ENCODE results near the gene L2HGDH. TPM values are rescaled to one million over a fixed set of nuclear protein-coding genes. Genes with fewer than 3 reads are reported as not detected.

L2HGDH gene
- total and polyA plus RNA-seq, 9 donors: 5.0 to 7.4 (median 6.5) TPM

GRCh38 chr14:50353126-50353525, 41.1 kb upstream of the L2HGDH start:
- no peaks in the 10 kb centered on the region for H3K4me1 ChIP-seq (ENCODE audit: control insufficient read depth, insufficient read depth, low read length)
- no peak overlapping the region for H3K4me3 ChIP-seq (ENCODE audit: low read length)
- H3K36me3 ChIP-seq (ENCODE audit: control insufficient read depth, insufficient read depth, low read length): peaks cover 6% of the 10 kb centered on the region
- no CpG with 5 or more reads among the region's 4 CpGs for WGBS (ENCODE audit: insufficient coverage)
- no peak overlapping the region for H3K27ac ChIP-seq (ENCODE audit: low read length)
- no peaks in the 10 kb centered on the region for H3K9me3 ChIP-seq (replicated peaks; ENCODE audit: control insufficient read depth, low read depth, low read length)
- peak; percentile 41 for DNase-seq
- H3K27me3 ChIP-seq (ENCODE audit: control insufficient read depth, insufficient read depth, low read length): no peaks in the 10 kb centered on the region

- H3K4me1 ChIP-seq (ENCODE audit: control insufficient read depth, insufficient read depth, low read length): peaks cover 2% of the 10 kb centered on the region
- DNase-seq: peak; percentile 48
- H3K4me3 ChIP-seq (ENCODE audit: low read length): no peak overlapping the region
- H3K27ac ChIP-seq (ENCODE audit: low read length): no peak overlapping the region
- no peaks in the 10 kb centered on the region for H3K9me3 ChIP-seq (replicated peaks; ENCODE audit: control insufficient read depth, low read depth, low read length)
- no peaks in the 10 kb centered on the region for H3K27me3 ChIP-seq (ENCODE audit: control insufficient read depth, insufficient read depth, low read length)
- 37% methylated on average over 2 of the region's 4 CpGs for WGBS (ENCODE audit: insufficient coverage)
- peaks cover 6% of the 10 kb centered on the region for H3K36me3 ChIP-seq (ENCODE audit: control insufficient read depth, insufficient read depth, low read length)
These were observed 40.6 kb upstream of the L2HGDH start for GRCh38 chr14:50352584-50352983.

GRCh38 chr14:50350975-50351374, 38.9 kb upstream of the L2HGDH start:
- Histone ChIP-seq H3K36me3 (ENCODE audit: control insufficient read depth, insufficient read depth, low read length) (no peaks in the 10 kb centered on the region), H3K4me1 (ENCODE audit: control insufficient read depth, insufficient read depth, low read length) (peaks cover 4% of the 10 kb centered on the region), H3K27me3 (ENCODE audit: control insufficient read depth, insufficient read depth, low read length) (no peaks in the 10 kb centered on the region), H3K27ac (ENCODE audit: low read length) (no peak overlapping the region), H3K4me3 (ENCODE audit: low read length) (no peak overlapping the region), H3K9me3 (replicated peaks; ENCODE audit: control insufficient read depth, low read depth, low read length) (no peaks in the 10 kb centered on the region)
- DNase-seq: no peak
- WGBS (ENCODE audit: insufficient coverage): 72% methylated on average over 2 of the region's 2 CpGs

GRCh38 chr14:50348933-50349332, 36.9 kb upstream of the L2HGDH start:
- no peaks in the 10 kb centered on the region for H3K36me3 ChIP-seq (ENCODE audit: control insufficient read depth, insufficient read depth, low read length)
- no peaks in the 10 kb centered on the region for H3K27me3 ChIP-seq (ENCODE audit: control insufficient read depth, insufficient read depth, low read length)
- no peak overlapping the region for H3K4me3 ChIP-seq (ENCODE audit: low read length)
- DNase-seq: no peak
- H3K9me3 ChIP-seq (replicated peaks; ENCODE audit: control insufficient read depth, low read depth, low read length): no peaks in the 10 kb centered on the region
- peaks cover 6% of the 10 kb centered on the region for H3K4me1 ChIP-seq (ENCODE audit: control insufficient read depth, insufficient read depth, low read length)
- no peak overlapping the region for H3K27ac ChIP-seq (ENCODE audit: low read length)

- peaks cover 11% of the 10 kb centered on the region for H3K4me1 ChIP-seq (ENCODE audit: control insufficient read depth, insufficient read depth, low read length)
- WGBS (ENCODE audit: insufficient coverage): no CpG with 5 or more reads among the region's 1 CpG
- H3K27me3 ChIP-seq (ENCODE audit: control insufficient read depth, insufficient read depth, low read length): no peaks in the 10 kb centered on the region
- H3K9me3 ChIP-seq (replicated peaks; ENCODE audit: control insufficient read depth, low read depth, low read length): no peaks in the 10 kb centered on the region
- H3K36me3 ChIP-seq (ENCODE audit: control insufficient read depth, insufficient read depth, low read length): no peaks in the 10 kb centered on the region
- no peak overlapping the region for H3K27ac ChIP-seq (ENCODE audit: low read length)
- H3K4me3 ChIP-seq (ENCODE audit: low read length): no peak overlapping the region
- DNase-seq: no peak
These were observed 35.5 kb upstream of the L2HGDH start for GRCh38 chr14:50347521-50347920.

GRCh38 chr14:50345846-50346422, 33.9 kb upstream of the L2HGDH start:
- H3K4me1 ChIP-seq (ENCODE audit: control insufficient read depth, insufficient read depth, low read length): peaks cover 12% of the 10 kb centered on the region
- no peak overlapping the region for H3K4me3 ChIP-seq (ENCODE audit: low read length)
- H3K27me3 ChIP-seq (ENCODE audit: control insufficient read depth, insufficient read depth, low read length): no peaks in the 10 kb centered on the region
- no peaks in the 10 kb centered on the region for H3K9me3 ChIP-seq (replicated peaks; ENCODE audit: control insufficient read depth, low read depth, low read length)
- H3K36me3 ChIP-seq (ENCODE audit: control insufficient read depth, insufficient read depth, low read length): no peaks in the 10 kb centered on the region
- peak overlapping the region; percentile 22 for H3K27ac ChIP-seq (ENCODE audit: low read length)
- 14% methylated on average over 1 of the region's 6 CpGs for WGBS (ENCODE audit: insufficient coverage)
- DNase-seq: peak; percentile 21

GRCh38 chr14:50344876-50345563, 33.0 kb upstream of the L2HGDH start:
- Histone ChIP-seq H3K4me3 (ENCODE audit: low read length) (no peak overlapping the region), H3K27me3 (ENCODE audit: control insufficient read depth, insufficient read depth, low read length) (no peaks in the 10 kb centered on the region), H3K36me3 (ENCODE audit: control insufficient read depth, insufficient read depth, low read length) (no peaks in the 10 kb centered on the region), H3K9me3 (replicated peaks; ENCODE audit: control insufficient read depth, low read depth, low read length) (no peaks in the 10 kb centered on the region), H3K4me1 (ENCODE audit: control insufficient read depth, insufficient read depth, low read length) (peaks cover 12% of the 10 kb centered on the region), H3K27ac (ENCODE audit: low read length) (no peak overlapping the region)
- WGBS (ENCODE audit: insufficient coverage): no CpG with 5 or more reads among the region's 4 CpGs
- peak; percentile 34 for DNase-seq

- Histone ChIP-seq H3K9me3 (replicated peaks; ENCODE audit: control insufficient read depth, low read depth, low read length) (no peaks in the 10 kb centered on the region), H3K36me3 (ENCODE audit: control insufficient read depth, insufficient read depth, low read length) (peaks cover 2% of the 10 kb centered on the region), H3K27ac (ENCODE audit: low read length) (no peak overlapping the region), H3K4me1 (ENCODE audit: control insufficient read depth, insufficient read depth, low read length) (peaks cover 12% of the 10 kb centered on the region), H3K4me3 (ENCODE audit: low read length) (no peak overlapping the region), H3K27me3 (ENCODE audit: control insufficient read depth, insufficient read depth, low read length) (no peaks in the 10 kb centered on the region)
- no peak for DNase-seq
- 82% methylated on average over 3 of the region's 7 CpGs for WGBS (ENCODE audit: insufficient coverage)
These were observed 32.2 kb upstream of the L2HGDH start for GRCh38 chr14:50344116-50344775.

GRCh38 chr14:50343434-50343833, 31.4 kb upstream of the L2HGDH start:
- no CpG with 5 or more reads among the region's 1 CpG for WGBS (ENCODE audit: insufficient coverage)
- H3K27ac ChIP-seq (ENCODE audit: low read length): no peak overlapping the region

GRCh38 chr14:50342221-50343078, 30.4 kb upstream of the L2HGDH start:
- Histone ChIP-seq H3K9me3 (replicated peaks; ENCODE audit: control insufficient read depth, low read depth, low read length) (no peaks in the 10 kb centered on the region), H3K27ac (ENCODE audit: low read length) (peak overlapping the region; percentile 36), H3K4me3 (ENCODE audit: low read length) (no peak overlapping the region), H3K4me1 (ENCODE audit: control insufficient read depth, insufficient read depth, low read length) (peaks cover 9% of the 10 kb centered on the region), H3K36me3 (ENCODE audit: control insufficient read depth, insufficient read depth, low read length) (peaks cover 2% of the 10 kb centered on the region), H3K27me3 (ENCODE audit: control insufficient read depth, insufficient read depth, low read length) (no peaks in the 10 kb centered on the region)
- 19% methylated on average over 3 of the region's 8 CpGs for WGBS (ENCODE audit: insufficient coverage)
- DNase-seq: peak; percentile 72

More at GRCh38 chr14:50343434-50343833, 31.4 kb upstream of the L2HGDH start:
- H3K36me3 ChIP-seq (ENCODE audit: control insufficient read depth, insufficient read depth, low read length): peaks cover 2% of the 10 kb centered on the region
- no peaks in the 10 kb centered on the region for H3K27me3 ChIP-seq (ENCODE audit: control insufficient read depth, insufficient read depth, low read length)
- no peaks in the 10 kb centered on the region for H3K9me3 ChIP-seq (replicated peaks; ENCODE audit: control insufficient read depth, low read depth, low read length)
- peak; percentile 25 for DNase-seq
- no peak overlapping the region for H3K4me3 ChIP-seq (ENCODE audit: low read length)
- peaks cover 12% of the 10 kb centered on the region for H3K4me1 ChIP-seq (ENCODE audit: control insufficient read depth, insufficient read depth, low read length)

All from muscle of leg (tissue), 11 donors.